MM.1S (cell line): ENCODE data around the gene TUBG2.
A peak's percentile ranks its signal among the peaks of the same experiment; 100 is the strongest.
"Not testable (repeated sequence)": the region's sequence is repeated elsewhere in the genome, so short reads cannot be mapped to it uniquely, and the experiment has no call there.

Experiments used
- DNase-seq: peaks from one replicate; pipeline ENCODE4 v3.0.0-alpha.2; 2015
- H2AFZ ChIP-seq: fragments of 300-600 bp; sonication (generic); 2 replicates; pipeline ENCODE4 v1.6.0; 2016; ENCODE audit warnings: antibody characterized with exemption, low read length
- H3F3A ChIP-seq: fragments of 300-600 bp; sonication (generic); 2 replicates; pipeline ENCODE4 v1.6.1; 2016; ENCODE audit warnings: mild to moderate bottlenecking, antibody characterized with exemption, low read length, moderate library complexity, mixed read lengths; ENCODE audit not compliant: insufficient read depth
- H3K27ac ChIP-seq: fragments of 300-600 bp; sonication (generic); 2 replicates; pipeline ENCODE4 v1.5.1; 2016; ENCODE audit warnings: mild to moderate bottlenecking, low read length
- H3K27me3 ChIP-seq: fragments of 300-600 bp; sonication (generic); replicated peaks from 2 replicates; pipeline ENCODE4 v1.6.0; 2016; ENCODE audit warnings: low read length; ENCODE audit not compliant: insufficient read depth
- H3K36me3 ChIP-seq: fragments of 300-600 bp; sonication (generic); replicated peaks from 2 replicates; pipeline ENCODE4 v1.6.1; 2016; ENCODE audit warnings: mild to moderate bottlenecking, low read length, mixed read lengths; ENCODE audit not compliant: insufficient read depth
- H3K4me1 ChIP-seq: fragments of 300-600 bp; sonication (generic); 2 replicates; pipeline ENCODE4 v1.6.1; 2016; ENCODE audit warnings: low read length, mixed read lengths
- H3K4me2 ChIP-seq: fragments of 300-600 bp; sonication (generic); 2 replicates; pipeline ENCODE4 v1.6.0; 2016; ENCODE audit warnings: low read depth, low read length
- H3K4me3 ChIP-seq: fragments of 300-600 bp; sonication (generic); 2 replicates; pipeline ENCODE4 v1.5.1; 2016; ENCODE audit warnings: low read length, mixed read lengths
- H3K79me2 ChIP-seq: fragments of 300-600 bp; sonication (generic); 2 replicates; pipeline ENCODE4 v1.6.1; 2016; ENCODE audit warnings: mixed run types, low read length, mixed read lengths
- H3K9ac ChIP-seq: fragments of 300-600 bp; sonication (generic); 2 replicates; pipeline ENCODE4 v1.6.1; 2016; ENCODE audit warnings: low read length, mixed read lengths
- H3K9me2 ChIP-seq: fragments of 300-600 bp; sonication (generic); replicated peaks from 2 replicates; pipeline ENCODE4 v1.6.1; 2016; ENCODE audit warnings: mild to moderate bottlenecking, low read length, mixed read lengths; ENCODE audit not compliant: insufficient read depth
- H3K9me3 ChIP-seq: fragments of 300-600 bp; sonication (generic); replicated peaks from 2 replicates; pipeline ENCODE4 v1.6.1; 2016; ENCODE audit warnings: mild to moderate bottlenecking, low read length, mixed read lengths; ENCODE audit not compliant: insufficient read depth
- H4K20me1 ChIP-seq: fragments of 300-600 bp; sonication (generic); 2 replicates; pipeline ENCODE4 v1.6.1; 2016; ENCODE audit warnings: mild to moderate bottlenecking, low read length, moderate library complexity, mixed read lengths; ENCODE audit not compliant: insufficient read depth
- EZH2 ChIP-seq: fragments of 300-600 bp; sonication (generic); optimal IDR thresholded peaks from 2 replicates; pipeline ENCODE3; 2017; ENCODE audit warnings: low read depth, mild to moderate bottlenecking, antibody characterized with exemption, low read length, mixed read lengths
- EZH2phosphoT487 ChIP-seq: fragments of 300-600 bp; sonication (generic); IDR thresholded peaks from 2 replicates; pipeline ENCODE4 v1.6.1; 2018; ENCODE audit warnings: antibody characterized with exemption, low read length
- TF ChIP-seq, protein P1 (sequence below): fragments of 300-600 bp; sonication (generic); IDR thresholded peaks from 2 replicates; pipeline ENCODE4 v1.5.1; 2016; ENCODE audit warnings: antibody characterized with exemption, low read length, mixed read lengths

The TUBG2 gene

DNA sequence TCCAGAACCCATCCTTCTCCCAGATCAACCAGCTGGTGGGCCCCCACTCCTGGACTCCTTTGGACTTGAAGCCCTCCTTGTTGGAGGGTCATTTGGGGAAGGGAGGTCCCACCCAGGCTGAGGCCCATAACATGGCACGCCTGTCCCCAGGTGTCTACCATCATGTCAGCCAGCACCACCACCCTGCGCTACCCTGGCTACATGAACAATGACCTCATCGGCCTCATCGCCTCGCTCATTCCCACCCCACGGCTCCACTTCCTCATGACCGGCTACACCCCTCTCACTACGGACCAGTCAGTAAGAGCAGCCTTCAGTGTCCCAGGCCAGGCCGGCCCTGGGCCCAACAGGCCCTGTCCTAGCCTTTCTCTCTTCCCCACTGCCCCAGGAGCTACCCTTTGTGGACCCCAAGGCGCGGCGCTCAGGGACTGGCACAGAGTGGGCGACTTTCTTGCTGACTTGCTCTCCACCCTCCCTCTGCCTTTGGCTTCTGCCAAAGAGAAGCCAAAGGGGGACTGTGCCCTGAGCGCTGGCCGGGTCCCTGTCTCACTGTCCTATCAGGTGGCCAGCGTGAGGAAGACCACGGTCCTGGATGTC is 45.3 kb upstream of the TUBG2 start:
- Histone ChIP-seq H3K79me2 (peaks cover 57% of the 10 kb centered on the region), H2AFZ (no peak overlapping the region), H3K4me1 (peaks cover 14% of the 10 kb centered on the region), H3K27ac (no peak overlapping the region), H3K9me2 (no peaks in the 10 kb centered on the region), H3K9me3 (no peaks in the 10 kb centered on the region), H3K36me3 (peaks cover 4% of the 10 kb centered on the region; the same call in 1 of the 2 replicates), H3K27me3 (no peaks in the 10 kb centered on the region), H3K9ac (no peak overlapping the region), H3K4me2 (no peak overlapping the region), H4K20me1 (no peaks in the 10 kb centered on the region), H3F3A (peaks cover 28% of the 10 kb centered on the region), H3K4me3 (no peak overlapping the region)
- TF ChIP-seq EZH2, result no peak
- TF ChIP-seq, protein P1, sequence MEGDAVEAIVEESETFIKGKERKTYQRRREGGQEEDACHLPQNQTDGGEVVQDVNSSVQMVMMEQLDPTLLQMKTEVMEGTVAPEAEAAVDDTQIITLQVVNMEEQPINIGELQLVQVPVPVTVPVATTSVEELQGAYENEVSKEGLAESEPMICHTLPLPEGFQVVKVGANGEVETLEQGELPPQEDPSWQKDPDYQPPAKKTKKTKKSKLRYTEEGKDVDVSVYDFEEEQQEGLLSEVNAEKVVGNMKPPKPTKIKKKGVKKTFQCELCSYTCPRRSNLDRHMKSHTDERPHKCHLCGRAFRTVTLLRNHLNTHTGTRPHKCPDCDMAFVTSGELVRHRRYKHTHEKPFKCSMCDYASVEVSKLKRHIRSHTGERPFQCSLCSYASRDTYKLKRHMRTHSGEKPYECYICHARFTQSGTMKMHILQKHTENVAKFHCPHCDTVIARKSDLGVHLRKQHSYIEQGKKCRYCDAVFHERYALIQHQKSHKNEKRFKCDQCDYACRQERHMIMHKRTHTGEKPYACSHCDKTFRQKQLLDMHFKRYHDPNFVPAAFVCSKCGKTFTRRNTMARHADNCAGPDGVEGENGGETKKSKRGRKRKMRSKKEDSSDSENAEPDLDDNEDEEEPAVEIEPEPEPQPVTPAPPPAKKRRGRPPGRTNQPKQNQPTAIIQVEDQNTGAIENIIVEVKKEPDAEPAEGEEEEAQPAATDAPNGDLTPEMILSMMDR, result no peak
- TF ChIP-seq EZH2phosphoT487, result no peak
- no peak for DNase-seq

DNA sequence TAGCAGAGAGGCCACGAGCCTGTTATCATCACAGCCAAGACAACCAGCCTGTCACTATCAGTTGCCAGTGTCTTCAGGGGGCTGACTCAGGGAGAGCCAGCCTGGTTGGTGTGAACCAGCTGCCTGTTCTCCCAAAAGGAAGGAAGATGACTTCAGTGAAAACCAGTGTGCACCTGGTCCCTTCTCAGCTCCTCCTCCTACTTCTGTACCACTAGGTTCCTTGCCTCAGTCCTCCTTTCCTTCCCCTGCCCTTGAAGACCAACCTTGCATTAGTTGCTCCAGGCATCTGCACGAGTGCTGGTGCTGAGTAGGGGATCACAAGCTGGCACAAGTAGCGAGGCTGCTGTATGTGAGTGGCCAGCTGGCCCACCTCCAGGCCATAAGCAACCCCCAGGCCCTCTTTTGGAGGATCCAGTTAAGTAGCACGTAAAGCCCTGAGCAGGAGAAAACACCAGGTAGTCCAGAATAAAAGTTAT is 41.1 kb upstream of the TUBG2 start:
- H3K79me2 ChIP-seq, result peaks cover 23% of the 10 kb centered on the region
- peak overlapping the region; percentile 97 for H3K27ac ChIP-seq
- peak overlapping the region; percentile 71 for H3K9ac ChIP-seq
- H3K27me3 ChIP-seq, result no peaks in the 10 kb centered on the region
- peak overlapping the region; percentile 93 for H3K4me2 ChIP-seq
- peaks cover 4% of the 10 kb centered on the region; the same call in 1 of the 2 replicates for H3K36me3 ChIP-seq
- no peaks in the 10 kb centered on the region for H3K9me2 ChIP-seq
- H3F3A ChIP-seq, result peaks cover 32% of the 10 kb centered on the region
- no peaks in the 10 kb centered on the region for H4K20me1 ChIP-seq
- peaks cover 27% of the 10 kb centered on the region for H3K4me1 ChIP-seq
- TF ChIP-seq EZH2phosphoT487, result no peak
- TF ChIP-seq, protein P1, result no peak
- no peak for TF ChIP-seq EZH2
- H2AFZ ChIP-seq, result no peak overlapping the region
- no peaks in the 10 kb centered on the region for H3K9me3 ChIP-seq
- H3K4me3 ChIP-seq, result peak overlapping the region; percentile 43
- peak; percentile 88 for DNase-seq

DNA sequence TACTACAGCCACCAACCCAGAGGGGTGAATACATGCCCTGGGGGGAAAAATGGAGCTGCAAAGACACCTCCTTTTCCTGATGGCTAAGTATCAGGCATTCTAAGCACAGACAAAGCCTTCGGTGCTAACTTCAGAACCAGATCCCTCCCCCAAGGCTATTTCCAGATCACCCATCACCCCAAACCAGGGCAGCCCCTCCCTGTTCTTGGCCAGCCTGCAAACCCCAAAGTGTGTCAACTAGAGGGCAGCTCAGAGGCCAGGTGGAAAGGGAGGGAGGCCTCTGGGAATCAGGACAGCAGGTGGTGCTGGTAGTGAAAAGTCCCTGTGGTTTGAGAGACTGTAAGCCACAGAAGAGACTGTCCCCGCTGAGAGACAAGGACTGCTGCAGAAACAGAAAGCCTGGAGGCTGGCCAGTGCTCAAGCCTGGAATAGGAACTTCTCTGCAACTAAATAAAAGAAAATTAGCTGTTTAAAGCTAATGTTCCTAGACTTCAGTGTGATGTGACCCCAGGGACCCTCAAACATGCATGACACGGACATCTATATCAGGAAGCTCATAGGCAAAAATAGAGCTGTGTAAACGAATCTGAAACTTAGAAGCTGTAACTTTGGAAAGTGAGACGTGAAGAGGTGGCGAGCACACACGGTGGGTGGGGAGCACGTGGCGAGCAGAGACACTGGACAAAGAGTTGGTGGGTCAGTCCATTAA is 40.5 kb upstream of the TUBG2 start:
- Histone ChIP-seq H3K4me3 (peak overlapping the region; percentile 43), H4K20me1 (no peaks in the 10 kb centered on the region), H3K27me3 (no peaks in the 10 kb centered on the region), H3K27ac (peak overlapping the region; percentile 97), H3K4me1 (peaks cover 27% of the 10 kb centered on the region), H3F3A (peaks cover 32% of the 10 kb centered on the region), H3K9ac (peak overlapping the region; percentile 71), H2AFZ (peak overlapping the region; percentile 5), H3K9me2 (no peaks in the 10 kb centered on the region), H3K4me2 (peak overlapping the region; percentile 93), H3K36me3 (peaks cover 4% of the 10 kb centered on the region; the same call in 1 of the 2 replicates), H3K79me2 (peaks cover 18% of the 10 kb centered on the region; the same call in 1 of the 2 replicates), H3K9me3 (no peaks in the 10 kb centered on the region)
- TF ChIP-seq EZH2, result no peak
- TF ChIP-seq, protein P1, result peak; percentile 58
- peak; percentile 97 for DNase-seq

DNA sequence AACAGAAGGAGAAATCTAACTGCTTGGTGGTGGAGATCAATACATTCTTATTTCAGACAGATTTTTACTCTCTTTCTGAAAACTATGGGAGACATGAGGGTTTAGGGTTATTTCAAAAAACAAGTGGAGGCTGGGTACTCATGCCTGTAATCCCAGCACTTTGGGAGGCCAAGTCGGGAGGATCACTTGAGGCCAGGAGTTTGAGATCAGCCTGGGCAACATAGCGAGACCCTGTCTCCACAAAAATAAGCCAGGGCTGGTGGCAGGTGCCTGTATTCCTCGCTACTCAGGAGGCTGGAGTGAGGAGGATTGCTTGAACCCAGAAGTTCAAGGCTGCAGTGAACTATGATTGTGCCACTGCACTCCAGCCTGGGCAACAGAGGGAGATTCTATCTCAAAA is 37.1 kb upstream of the TUBG2 start:
- not testable (repeated sequence) for H3K27me3 ChIP-seq, H3K9me2 ChIP-seq, H3K9me3 ChIP-seq, H3K27ac ChIP-seq, H3K4me2 ChIP-seq, H3K9ac ChIP-seq, H2AFZ ChIP-seq, H3K36me3 ChIP-seq, H3K79me2 ChIP-seq, H4K20me1 ChIP-seq, H3K4me3 ChIP-seq, DNase-seq
- peaks cover 26% of the 10 kb centered on the region for H3K4me1 ChIP-seq
- peaks cover 23% of the 10 kb centered on the region for H3F3A ChIP-seq
